ENCODE measurements around the gene EPN3.

DNA sequence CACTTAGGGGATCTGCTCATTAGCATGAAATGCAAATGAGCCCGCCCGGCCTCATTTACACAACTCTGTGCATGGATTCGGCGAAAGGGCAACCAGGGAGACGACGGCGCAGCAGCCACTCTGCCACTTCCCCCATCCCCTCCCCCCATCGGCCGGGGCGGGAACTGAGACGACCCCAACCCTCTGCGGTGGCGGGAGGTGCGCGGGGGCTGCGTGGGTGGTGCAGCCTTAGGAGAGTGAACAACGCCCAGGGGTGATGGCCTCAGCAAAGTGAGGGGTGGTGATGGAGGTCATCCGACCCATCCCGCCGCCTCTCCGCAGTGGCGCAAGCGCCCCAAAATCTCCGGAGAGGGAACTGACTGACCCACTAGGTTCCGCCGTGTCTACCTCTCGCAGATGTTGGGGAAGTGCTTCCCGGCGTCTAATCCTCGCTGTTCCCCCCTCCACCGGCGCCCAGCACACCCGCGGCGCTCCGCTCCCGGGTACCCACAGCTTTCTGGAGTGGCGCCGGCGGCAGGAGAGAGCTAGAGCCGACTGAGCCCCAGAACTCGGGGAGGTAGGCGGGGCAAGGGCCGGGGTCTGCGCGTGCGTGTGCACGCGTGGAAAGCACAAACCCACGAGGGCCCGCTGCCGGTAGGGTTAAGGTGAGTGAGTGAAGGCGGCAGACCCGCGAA lies 26.5 kb downstream of the EPN3 start:
- TF ChIP-seq POLR2A (IDR thresholded peaks at IDR 0.05): no peak
- TF ChIP-seq, protein P1, sequence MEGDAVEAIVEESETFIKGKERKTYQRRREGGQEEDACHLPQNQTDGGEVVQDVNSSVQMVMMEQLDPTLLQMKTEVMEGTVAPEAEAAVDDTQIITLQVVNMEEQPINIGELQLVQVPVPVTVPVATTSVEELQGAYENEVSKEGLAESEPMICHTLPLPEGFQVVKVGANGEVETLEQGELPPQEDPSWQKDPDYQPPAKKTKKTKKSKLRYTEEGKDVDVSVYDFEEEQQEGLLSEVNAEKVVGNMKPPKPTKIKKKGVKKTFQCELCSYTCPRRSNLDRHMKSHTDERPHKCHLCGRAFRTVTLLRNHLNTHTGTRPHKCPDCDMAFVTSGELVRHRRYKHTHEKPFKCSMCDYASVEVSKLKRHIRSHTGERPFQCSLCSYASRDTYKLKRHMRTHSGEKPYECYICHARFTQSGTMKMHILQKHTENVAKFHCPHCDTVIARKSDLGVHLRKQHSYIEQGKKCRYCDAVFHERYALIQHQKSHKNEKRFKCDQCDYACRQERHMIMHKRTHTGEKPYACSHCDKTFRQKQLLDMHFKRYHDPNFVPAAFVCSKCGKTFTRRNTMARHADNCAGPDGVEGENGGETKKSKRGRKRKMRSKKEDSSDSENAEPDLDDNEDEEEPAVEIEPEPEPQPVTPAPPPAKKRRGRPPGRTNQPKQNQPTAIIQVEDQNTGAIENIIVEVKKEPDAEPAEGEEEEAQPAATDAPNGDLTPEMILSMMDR (IDR thresholded peaks at IDR 0.05): no peak
